Fibroblast of lung (primary cell): ENCODE data around the gene GTF3C1.

ENCODE experiments used
- CTCF ChIP-seq, 2 donors: IDR thresholded peaks in 1 of 2; conservative IDR thresholded peaks in 1 of 2; 1 replicate in 1 of 2; 2 replicates in 1 of 2; pipeline ENCODE4 v1.5.1; 2011 to 2012; ENCODE audit warnings: low read length in 2 of 2, control low read depth in 1 of 2, inconsistent platforms in 1 of 2, low read depth in 1 of 2, mild to moderate bottlenecking in 1 of 2
- EZH2 ChIP-seq: IDR thresholded peaks from 2 replicates; pipeline ENCODE4 v1.5.1; 2012; ENCODE audit warnings: low read length, control low read depth, mild to moderate bottlenecking; ENCODE audit errors: missing control alignments

DNA sequence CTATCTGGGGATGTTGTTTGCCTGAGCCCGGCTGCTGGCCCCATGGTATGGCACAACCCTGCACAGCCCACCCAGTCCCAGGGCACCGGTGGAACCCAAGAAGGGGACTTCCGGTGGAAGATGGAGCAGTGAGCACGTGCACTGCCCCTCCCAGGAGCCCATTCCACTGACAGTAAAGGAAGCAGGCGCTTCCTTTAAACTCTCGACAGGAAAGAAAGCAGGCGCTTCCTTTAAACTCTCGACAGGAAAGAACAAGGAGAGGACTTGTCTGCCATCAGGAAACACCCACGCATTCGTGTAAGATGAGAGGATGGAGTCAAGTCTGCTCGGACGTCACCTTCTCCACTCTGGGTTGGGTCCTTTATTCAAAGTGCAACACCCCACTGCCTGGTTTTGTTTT, 94.0 kb downstream of the GTF3C1 start:
- TF ChIP-seq EZH2 (no peak), CTCF (conservative IDR thresholded peaks at IDR 0.05 in 1 of 2, IDR thresholded peaks at IDR 0.05 in 1 of 2; ENCODE audit: low read depth in 1 of 2, low read length in 2 of 2) (no peak)
